Left ventricle myocardium inferior (tissue), 1 donor: ENCODE measurements around the gene PAX7. TPM values are rescaled to one million over a fixed set of nuclear protein-coding genes. Genes with fewer than 3 reads are reported as not detected.

Experiments used
- DNase-seq: peaks from one replicate; pipeline ENCODE4 v3.0.0-alpha.2; 2020
- H3K27ac ChIP-seq: fragments of 200-600 bp; replicated peaks from 2 replicates; pipeline ENCODE4 v1.8.0; 2021
- H3K27me3 ChIP-seq: fragments of 200-600 bp; 2 replicates; pipeline ENCODE4 v1.8.0; 2021; ENCODE audit warnings: low read depth
- H3K36me3 ChIP-seq: fragments of 200-600 bp; 2 replicates; pipeline ENCODE4 v1.8.0; 2021
- H3K4me1 ChIP-seq: fragments of 200-600 bp; 2 replicates; pipeline ENCODE4 v1.8.0; 2021
- H3K4me3 ChIP-seq: fragments of 200-600 bp; 2 replicates; pipeline ENCODE4 v1.8.0; 2021; ENCODE audit warnings: mild to moderate bottlenecking, moderate library complexity
- H3K9me3 ChIP-seq: fragments of 200-600 bp; replicated peaks from 2 replicates; pipeline ENCODE4 v1.8.0; 2021
- CTCF ChIP-seq: fragments of 200-600 bp; IDR thresholded peaks from 2 replicates; pipeline ENCODE4 v1.8.0; 2021; ENCODE audit warnings: antibody characterized with exemption, mild to moderate bottlenecking, borderline replicate concordance
- intact Hi-C: fragments of 100-400 bp; cut with micrococcal nuclease; formaldehyde crosslinking; loops from one replicate; pipeline ENCODE4 v1.11.0; 2022
- total RNA-seq: library from RNA; stranded (reverse); fragmentation: NEBNext Ultra II Directional; extraction: Animal tissue kit (Norgen Biotek cat#: 25700); gene quantifications from one replicate; pipeline ENCODE4 v1.2.1, GENCODE V29; 2021
- donor health status: DM: no; HTN: yes; CAD: no; lungs with severe emphysema.

The PAX7 gene
- total RNA-seq, 1 donor from 2014 or later, result not detected

- H3K4me3 ChIP-seq, result no peak overlapping the region
- H3K27me3 ChIP-seq, result peaks cover 74% of the 10 kb centered on the region
- TF ChIP-seq CTCF, result no peak
- H3K4me1 ChIP-seq, result no peaks in the 10 kb centered on the region
- DNase-seq, result no peak
- H3K27ac ChIP-seq, result no peak overlapping the region
- H3K36me3 ChIP-seq, result no peaks in the 10 kb centered on the region
- peaks cover 11% of the 10 kb centered on the region for H3K9me3 ChIP-seq
- intact Hi-C loops, result no loop called here
Measured at GRCh38 chr1:18796950-18797349, 166.3 kb downstream of the PAX7 start.

Other genes starting within 250 kb of the PAX7 start
- not detected for gene KLHDC7A, start 149.9 kb upstream of the PAX7 start, total RNA-seq
- gene TAS1R2, start 228.8 kb downstream of the PAX7 start, total RNA-seq, result not detected